ENCODE measurements around the gene ELK3. TPM values are rescaled to one million over a fixed set of nuclear protein-coding genes. Genes with fewer than 3 reads are reported as not detected.

The ELK3 gene
- total RNA-seq, 4 donors from 2014 or later: 10.1 to 25.3 (median 23.4) TPM

- H3K27me3 ChIP-seq: no peaks in the 10 kb centered on the region
- peak overlapping the region; percentile 68 to 82 for H3K4me3 ChIP-seq
- H3K27ac ChIP-seq: peak overlapping the region; percentile 40 to 90 (median 86)
- no peak for TF ChIP-seq CTCF (IDR thresholded peaks at IDR 0.05)
- TF ChIP-seq POLR2A (IDR thresholded peaks at IDR 0.05): no peak
- TF ChIP-seq POLR2AphosphoS5 (IDR thresholded peaks at IDR 0.05): no peak
- TF ChIP-seq EP300 (IDR thresholded peaks at IDR 0.05): no peak
- no peak for ATAC-seq
- WGBS, 2 donors (ENCODE audit: low coverage in 1 of 2): 13 to 16% methylated on average over 7 to 8 of the region's 14 CpGs
- no peaks in the 10 kb centered on the region for H3K36me3 ChIP-seq
- H3K9me3 ChIP-seq: no peaks in the 10 kb centered on the region
- peaks cover 0 to 45% (median 3%) of the 10 kb centered on the region in 3 donors for H3K4me1 ChIP-seq
Measured at GRCh38 chr12:96195845-96196451, 1.8 kb downstream of the ELK3 start.

GRCh38 chr12:96196781-96197180 lies 2.6 kb downstream of the ELK3 start:
- Histone ChIP-seq H3K4me1 (peaks cover 0 to 45% (median 3%) of the 10 kb centered on the region in 3 donors), H3K9me3 (no peaks in the 10 kb centered on the region), H3K36me3 (no peaks in the 10 kb centered on the region), H3K4me3 (peak overlapping the region in 1 of 2 donors; percentile 82), H3K27ac (peak overlapping the region in 3 of 4 donors; percentile 29 to 89 (median 84)), H3K27me3 (no peaks in the 10 kb centered on the region)
- ATAC-seq: no peak
- WGBS, 2 donors (ENCODE audit: low coverage in 1 of 2): 47 to 78% methylated on average over 4 to 6 of the region's 6 CpGs
- TF ChIP-seq CTCF (IDR thresholded peaks at IDR 0.05) (no peak), POLR2AphosphoS5 (IDR thresholded peaks at IDR 0.05) (no peak), POLR2A (IDR thresholded peaks at IDR 0.05) (no peak), EP300 (IDR thresholded peaks at IDR 0.05) (no peak)

GRCh38 chr12:96197503-96198272 lies 3.5 kb downstream of the ELK3 start:
- Histone ChIP-seq H3K4me1 (peaks cover 0 to 45% (median 3%) of the 10 kb centered on the region in 3 donors), H3K27me3 (no peaks in the 10 kb centered on the region), H3K9me3 (no peaks in the 10 kb centered on the region), H3K36me3 (no peaks in the 10 kb centered on the region), H3K27ac (peak overlapping the region in 3 of 4 donors; percentile 29 to 89 (median 55)), H3K4me3 (no peak overlapping the region)
- ATAC-seq: peak; percentile 49
- WGBS, 2 donors (ENCODE audit: low coverage in 1 of 2): 27 to 33% methylated on average over 3 of the region's 3 CpGs
- peak; percentile 72 for TF ChIP-seq POLR2AphosphoS5 (IDR thresholded peaks at IDR 0.05)
- no peak for TF ChIP-seq EP300 (IDR thresholded peaks at IDR 0.05)

- H3K27ac ChIP-seq: peak overlapping the region in 3 of 4 donors; percentile 9 to 55 (median 46)
- no peak overlapping the region for H3K4me3 ChIP-seq
- ATAC-seq: peak; percentile 24
- no peaks in the 10 kb centered on the region for H3K27me3 ChIP-seq
- H3K9me3 ChIP-seq: no peaks in the 10 kb centered on the region
- peaks cover 0 to 36% (median 3%) of the 10 kb centered on the region in 3 donors for H3K4me1 ChIP-seq
- no peaks in the 10 kb centered on the region for H3K36me3 ChIP-seq
- TF ChIP-seq EP300 (IDR thresholded peaks at IDR 0.05): no peak
- TF ChIP-seq POLR2AphosphoS5 (IDR thresholded peaks at IDR 0.05): peak; percentile 55
- TF ChIP-seq POLR2A (IDR thresholded peaks at IDR 0.05): no peak
- TF ChIP-seq CTCF (IDR thresholded peaks at IDR 0.05): no peak
Measured at GRCh38 chr12:96198965-96199364, 4.8 kb downstream of the ELK3 start.

- H3K4me1 ChIP-seq: peaks cover 0 to 36% (median 3%) of the 10 kb centered on the region in 3 donors
- H3K36me3 ChIP-seq: no peaks in the 10 kb centered on the region
- H3K9me3 ChIP-seq: no peaks in the 10 kb centered on the region
- H3K27me3 ChIP-seq: no peaks in the 10 kb centered on the region
- no peak for ATAC-seq
- H3K27ac ChIP-seq: peak overlapping the region in 1 of 4 donors; percentile 46
- TF ChIP-seq POLR2A (IDR thresholded peaks at IDR 0.05) (no peak), CTCF (IDR thresholded peaks at IDR 0.05) (no peak), EP300 (IDR thresholded peaks at IDR 0.05) (no peak), POLR2AphosphoS5 (IDR thresholded peaks at IDR 0.05) (no peak)
- H3K4me3 ChIP-seq: no peak overlapping the region
Measured at GRCh38 chr12:96199464-96199863, 5.3 kb downstream of the ELK3 start.
